CD14-positive monocyte (primary cell): ENCODE results near the gene ZNF512. TPM values are rescaled to one million over a fixed set of nuclear protein-coding genes. Genes with fewer than 3 reads are reported as not detected.

Experiments used
- DNase-seq, 3 donors: peaks; one replicate each; pipeline ENCODE4 v3.0.0-alpha.2; 2011 to 2022
- H2AFZ ChIP-seq: 2 replicates; pipeline ENCODE4 v1.6.0; 2012; ENCODE audit warnings: mild to moderate bottlenecking, low read depth, low read length, inconsistent platforms; ENCODE audit not compliant: insufficient read depth, poor library complexity, severe bottlenecking
- H3K27ac ChIP-seq, 2 donors: 1 replicate in 1 of 2; 2 replicates in 1 of 2; pipeline ENCODE4 v1.5.1; 2012 to 2013; ENCODE audit warnings: low read length in 2 of 2, control low read depth in 1 of 2, inconsistent platforms in 1 of 2, low read depth in 1 of 2, mild to moderate bottlenecking in 1 of 2
- H3K27me3 ChIP-seq, 2 donors: one replicate each; pipeline versions ENCODE4 v1.6.0 to v1.6.1; 2011 to 2013; ENCODE audit warnings: low read length in 2 of 2; ENCODE audit not compliant: control insufficient read depth in 2 of 2, insufficient read depth in 2 of 2
- H3K36me3 ChIP-seq, 2 donors: replicated peaks in 1 of 2; 1 replicate in 1 of 2; 2 replicates in 1 of 2; pipeline versions ENCODE4 v1.5.1 to v1.6.1; 2012 to 2013; ENCODE audit warnings: low read length in 2 of 2, control low read depth in 1 of 2, inconsistent platforms in 1 of 2, mild to moderate bottlenecking in 1 of 2; ENCODE audit not compliant: insufficient read depth in 2 of 2, control insufficient read depth in 1 of 2
- H3K4me1 ChIP-seq, 2 donors: 1 replicate in 1 of 2; 2 replicates in 1 of 2; pipeline versions ENCODE4 v1.5.1 to v1.6.1; 2012 to 2013; ENCODE audit warnings: low read length in 2 of 2, control low read depth in 1 of 2, inconsistent platforms in 1 of 2, mild to moderate bottlenecking in 1 of 2, moderate library complexity in 1 of 2; ENCODE audit not compliant: insufficient read depth in 2 of 2, control insufficient read depth in 1 of 2
- H3K4me2 ChIP-seq: replicated peaks from 2 replicates; pipeline ENCODE3; 2012; ENCODE audit warnings: low read length, moderate library complexity, mild to moderate bottlenecking; ENCODE audit not compliant: poor library complexity, severe bottlenecking; ENCODE audit errors: extremely low read depth
- H3K4me3 ChIP-seq, 3 experiments: fragments of 200-600 bp in 1 of 3; sonication (generic) in 1 of 3; replicated peaks in 1 of 3; 1 replicate in 2 of 3; 2 replicates in 1 of 3; pipeline ENCODE4 v1.5.1; 2011 to 2013; ENCODE audit warnings: low read length in 3 of 3, mild to moderate bottlenecking in 3 of 3, control low read depth in 2 of 3, low read depth in 2 of 3, inconsistent platforms in 1 of 3, moderate library complexity in 1 of 3
- H3K79me2 ChIP-seq: 2 replicates; pipeline ENCODE4 v1.6.0; 2012; ENCODE audit warnings: mild to moderate bottlenecking, control low read depth, inconsistent platforms, low read length, moderate library complexity; ENCODE audit not compliant: insufficient read depth
- H3K9ac ChIP-seq: 2 replicates; pipeline ENCODE4 v1.6.0; 2017; ENCODE audit warnings: low read length, mild to moderate bottlenecking; ENCODE audit not compliant: insufficient read depth, poor library complexity, severe bottlenecking
- H3K9me3 ChIP-seq, 2 donors: replicated peaks in 1 of 2; 1 replicate in 1 of 2; 2 replicates in 1 of 2; pipeline versions ENCODE4 v1.5.1 to v1.6.1; 2012 to 2013; ENCODE audit warnings: low read length in 2 of 2, control low read depth in 1 of 2; ENCODE audit not compliant: control insufficient read depth in 1 of 2, insufficient read depth in 1 of 2
- H4K20me1 ChIP-seq: 2 replicates; pipeline ENCODE4 v1.6.0; 2012; ENCODE audit warnings: mild to moderate bottlenecking, low read length, control low read depth, moderate library complexity; ENCODE audit not compliant: insufficient read depth
- H3K27ac Mint-ChIP-seq, 7 donors: one replicate each; pipeline ENCODE4 v1.8.0; 2020; ENCODE audit warnings: mild to moderate bottlenecking in 7 of 7, mixed read lengths in 7 of 7, moderate library complexity in 6 of 7, inconsistent platforms in 2 of 7
- H3K27me3 Mint-ChIP-seq, 3 donors: one replicate each; pipeline ENCODE4 v1.8.0; 2021 to 2022; ENCODE audit warnings: low read depth in 3 of 3, mild to moderate bottlenecking in 3 of 3, mixed read lengths in 3 of 3, moderate library complexity in 3 of 3, inconsistent platforms in 1 of 3
- H3K36me3 Mint-ChIP-seq, 2 donors: one replicate each; pipeline ENCODE4 v1.8.0; 2020; ENCODE audit warnings: mixed read lengths in 2 of 2, inconsistent platforms in 1 of 2, mild to moderate bottlenecking in 1 of 2
- H3K4me1 Mint-ChIP-seq: one replicate; pipeline ENCODE4 v1.8.0; 2020; ENCODE audit warnings: mild to moderate bottlenecking, mixed read lengths
- H3K4me3 Mint-ChIP-seq, 2 donors: one replicate each; pipeline ENCODE4 v1.8.0; 2020; ENCODE audit warnings: mild to moderate bottlenecking in 2 of 2, mixed read lengths in 2 of 2, moderate library complexity in 1 of 2
- H3K9me3 Mint-ChIP-seq, 7 donors: one replicate each; pipeline ENCODE4 v1.8.0; 2020 to 2022; ENCODE audit warnings: mixed read lengths in 7 of 7, mild to moderate bottlenecking in 6 of 7, moderate library complexity in 6 of 7, inconsistent platforms in 2 of 7
- CTCF ChIP-seq: fragments of 200-600 bp; IDR thresholded peaks from one replicate; pipeline ENCODE4 v1.8.0; 2022; ENCODE audit warnings: antibody characterized with exemption, mild to moderate bottlenecking
- WGBS: methylation state at CpG from one replicate; pipeline ENCODE4 v1.1.5; 2013; ENCODE audit warnings: missing lambda C conversion rate; ENCODE audit not compliant: insufficient coverage; 5-methylcytosine and 5-hydroxymethylcytosine counted together
- intact Hi-C, 2 donors: fragments of 100-400 bp; cut with micrococcal nuclease; formaldehyde crosslinking; loops; one replicate each; pipeline versions ENCODE4 v1.15.0 to v1.15.1; 2023
- polyA plus RNA-seq, 3 donors: library from polyadenylated mRNA; depleted of rRNA in 1 of 3; unstranded in 2 of 3; stranded (reverse) in 1 of 3; fragments of 300-500 nt in 2 of 3; fragments of >200 nt in 1 of 3; fragmentation: Illumina TruSeq in 2 of 3; gene quantifications; 1 replicate in 2 of 3; 2 replicates in 1 of 3; pipeline ENCODE4 v1.2.3, GENCODE V29; 2012 to 2021

The ZNF512 gene
- polyA plus RNA-seq, 3 donors: 6.7 to 13.1 (median 12.8) TPM

- Mint-ChIP-seq H3K4me3 (no peak overlapping the region), H3K27me3 (no peaks in the 10 kb centered on the region), H3K36me3 (peaks cover 76 to 82% of the 10 kb centered on the region in 2 donors), H3K9me3 (no peaks in the 10 kb centered on the region), H3K27ac (no peak overlapping the region), H3K4me1 (no peaks in the 10 kb centered on the region)
- no peaks in the 10 kb centered on the region for H3K9me3 ChIP-seq
- intact Hi-C loops: no loop called here
- DNase-seq: no peak
- H3K4me1 ChIP-seq: no peaks in the 10 kb centered on the region
- H3K27ac ChIP-seq: no peak overlapping the region
- no peaks in the 10 kb centered on the region for H3K79me2 ChIP-seq
- H3K36me3 ChIP-seq: peaks cover 87 to 99% of the 10 kb centered on the region in 2 donors
- no peak overlapping the region for H3K4me2 ChIP-seq
- 93% methylated on average over 3 of the region's 7 CpGs for WGBS
- H3K4me3 ChIP-seq: no peak overlapping the region
- no peak for TF ChIP-seq CTCF
- H3K27me3 ChIP-seq: no peaks in the 10 kb centered on the region
- no peak overlapping the region for H3K9ac ChIP-seq
- no peak overlapping the region for H2AFZ ChIP-seq
- no peaks in the 10 kb centered on the region for H4K20me1 ChIP-seq
Measured at GRCh38 chr2:27655155-27655951, 72.5 kb downstream of the ZNF512 start.

GRCh38 chr2:27661371-27661770 is 78.5 kb downstream of the ZNF512 start:
- Mint-ChIP-seq H3K9me3 (no peaks in the 10 kb centered on the region), H3K4me3 (no peak overlapping the region), H3K27me3 (no peaks in the 10 kb centered on the region), H3K36me3 (peaks cover 44 to 48% of the 10 kb centered on the region in 2 donors), H3K4me1 (peaks cover 21% of the 10 kb centered on the region), H3K27ac (no peak overlapping the region)
- Histone ChIP-seq H3K9me3 (no peaks in the 10 kb centered on the region), H3K4me2 (no peak overlapping the region), H3K27me3 (no peaks in the 10 kb centered on the region), H3K79me2 (peaks cover 38% of the 10 kb centered on the region), H3K27ac (no peak overlapping the region), H2AFZ (no peak overlapping the region), H3K4me3 (no peak overlapping the region), H3K36me3 (peaks cover 45 to 59% of the 10 kb centered on the region in 2 donors), H4K20me1 (no peaks in the 10 kb centered on the region), H3K4me1 (peaks cover 20 to 22% of the 10 kb centered on the region in 2 donors), H3K9ac (no peak overlapping the region)
- WGBS: 100% methylated on average over 1 of the region's 1 CpG
- DNase-seq: no peak
- intact Hi-C loops: no loop called here
- TF ChIP-seq CTCF: no peak
